GM23338 (cell line): Measurements from ENCODE around the gene STK38L. TPM values are rescaled to one million over a fixed set of nuclear protein-coding genes. Genes with fewer than 3 reads are reported as not detected.

ENCODE experiments used
- ATAC-seq: fragments of 200-7000 bp; cut with Tn5 transposase; 3 replicates; pipeline ENCODE4 v1.9.1; 2020
- DNase-seq: peaks from one replicate; pipeline ENCODE4 v3.0.0-alpha.2; 2015; ENCODE audit warnings: low spot score
- H2AFZ ChIP-seq: fragments of 200-600 bp; sonication (generic); 2 replicates; pipeline ENCODE4 v1.8.0; 2016; ENCODE audit warnings: antibody characterized with exemption, mild to moderate bottlenecking, moderate library complexity
- H3F3A ChIP-seq: fragments of 200-600 bp; sonication (generic); replicated peaks from 2 replicates; pipeline ENCODE4 v1.8.0; 2017; ENCODE audit warnings: antibody characterized with exemption, mixed run types, low read depth
- H3K27ac ChIP-seq: fragments of 200-600 bp; sonication (generic); 2 replicates; pipeline ENCODE4 v1.6.1; 2016; ENCODE audit warnings: low read depth
- H3K27me3 ChIP-seq: fragments of 200-600 bp; sonication (generic); 2 replicates; pipeline ENCODE4 v1.8.0; 2016; ENCODE audit warnings: mild to moderate bottlenecking, mixed run types, moderate library complexity; ENCODE audit not compliant: insufficient read depth
- H3K36me3 ChIP-seq: fragments of 200-600 bp; sonication (generic); 2 replicates; pipeline ENCODE4 v1.8.0; 2016; ENCODE audit warnings: mild to moderate bottlenecking; ENCODE audit not compliant: insufficient read depth
- H3K4me1 ChIP-seq: fragments of 200-600 bp; sonication (generic); 2 replicates; pipeline ENCODE4 v1.8.0; 2016; ENCODE audit warnings: mild to moderate bottlenecking, moderate library complexity; ENCODE audit not compliant: insufficient read depth
- H3K4me2 ChIP-seq: fragments of 200-600 bp; sonication (generic); 2 replicates; pipeline ENCODE4 v1.7.1; 2017; ENCODE audit warnings: mixed run types
- H3K4me3 ChIP-seq: fragments of 200-600 bp; sonication (generic); 2 replicates; pipeline ENCODE4 v1.6.1; 2016; ENCODE audit warnings: mixed run types
- H3K79me2 ChIP-seq: fragments of 200-600 bp; sonication (generic); replicated peaks from 2 replicates; pipeline ENCODE4 v1.8.0; 2017; ENCODE audit warnings: mild to moderate bottlenecking; ENCODE audit not compliant: insufficient read depth
- H3K9me2 ChIP-seq: fragments of 200-600 bp; sonication (generic); 2 replicates; pipeline ENCODE4 v1.8.0; 2017; ENCODE audit not compliant: insufficient read depth
- H4K20me1 ChIP-seq: fragments of 200-600 bp; sonication (generic); replicated peaks from 2 replicates; pipeline ENCODE4 v1.8.0; 2017; ENCODE audit warnings: mild to moderate bottlenecking; ENCODE audit not compliant: insufficient read depth
- H3K27ac Mint-ChIP-seq: 2 replicates; pipeline ENCODE4 v1.8.0; 2020; ENCODE audit warnings: inconsistent platforms, mild to moderate bottlenecking, moderate library complexity, mixed read lengths
- H3K27me3 Mint-ChIP-seq: 3 replicates; pipeline ENCODE4 v1.8.0; 2022; ENCODE audit warnings: low read depth, mild to moderate bottlenecking, moderate library complexity, mixed read lengths, inconsistent platforms; ENCODE audit not compliant: insufficient read depth, poor library complexity
- H3K36me3 Mint-ChIP-seq: 3 replicates; pipeline ENCODE4 v1.8.0; 2021; ENCODE audit warnings: low read depth, mild to moderate bottlenecking, inconsistent platforms, moderate library complexity, mixed read lengths
- H3K4me1 Mint-ChIP-seq: 3 replicates; pipeline ENCODE4 v1.8.0; 2020; ENCODE audit warnings: mild to moderate bottlenecking, inconsistent platforms, mixed read lengths
- H3K4me3 Mint-ChIP-seq: 3 replicates; pipeline ENCODE4 v1.8.0; 2021; ENCODE audit warnings: moderate library complexity, mild to moderate bottlenecking, inconsistent platforms, mixed read lengths
- H3K9me3 Mint-ChIP-seq: 3 replicates; pipeline ENCODE4 v1.8.0; 2020; ENCODE audit warnings: moderate library complexity, mild to moderate bottlenecking, inconsistent platforms, mixed read lengths
- CTCF ChIP-seq, 2 experiments: fragments of 200-600 bp in 1 of 2; sonication (generic) in 1 of 2; conservative IDR thresholded peaks; 2 replicates each; pipeline versions ENCODE4 v1.5.1 to v1.6.1; 2016 to 2017; ENCODE audit warnings: antibody characterized with exemption in 2 of 2, low read depth in 2 of 2, mild to moderate bottlenecking in 2 of 2, moderate library complexity in 1 of 2
- ETS1 ChIP-seq: IDR thresholded peaks from 2 replicates; pipeline ENCODE4 v1.6.1; 2016; ENCODE audit warnings: antibody characterized with exemption
- EZH2 ChIP-seq: fragments of 200-600 bp; sonication (generic); IDR thresholded peaks from one replicate; pipeline ENCODE4 v1.8.0; 2017; ENCODE audit warnings: antibody characterized with exemption, mild to moderate bottlenecking, low read depth; ENCODE audit not compliant: unreplicated experiment
- EZH2phosphoT487 ChIP-seq: fragments of 200-600 bp; sonication (generic); IDR thresholded peaks from one replicate; pipeline ENCODE4 v1.8.1; 2018; ENCODE audit warnings: antibody characterized with exemption; ENCODE audit not compliant: unreplicated experiment
- JUNB ChIP-seq: IDR thresholded peaks from one replicate; pipeline ENCODE4 v1.6.1; 2016; ENCODE audit warnings: antibody characterized with exemption; ENCODE audit not compliant: unreplicated experiment
- NANOG ChIP-seq: IDR thresholded peaks from 2 replicates; pipeline ENCODE4 v1.6.1; 2016; ENCODE audit warnings: antibody characterized with exemption, borderline replicate concordance
- POLR2AphosphoS5 ChIP-seq: IDR thresholded peaks from 2 replicates; pipeline ENCODE4 v1.6.1; 2016; ENCODE audit warnings: antibody characterized with exemption, low read depth
- REST ChIP-seq: IDR thresholded peaks from one replicate; pipeline ENCODE4 v1.6.1; 2018; ENCODE audit warnings: antibody characterized with exemption; ENCODE audit not compliant: unreplicated experiment
- STAT1 ChIP-seq: IDR thresholded peaks from one replicate; pipeline ENCODE4 v1.6.1; 2016; ENCODE audit warnings: antibody characterized with exemption; ENCODE audit not compliant: unreplicated experiment
- ZNF114 ChIP-seq: fragments of 250-450 bp; sonication (Bioruptor Pico); IDR thresholded peaks from 2 replicates; pipeline ENCODE4 v1.5.0; 2020; ENCODE audit warnings: mild to moderate bottlenecking, moderate library complexity
- ZNF331 ChIP-seq: fragments of 250-450 bp; sonication (Bioruptor Pico); IDR thresholded peaks from 2 replicates; pipeline ENCODE4 v1.5.0; 2020; ENCODE audit warnings: low read depth, mild to moderate bottlenecking, moderate library complexity
- polyA plus RNA-seq: library from polyadenylated mRNA; unstranded; fragments of >200 nt; fragmentation: Nextera tagmentation; extraction: Ambion mirVana; gene quantifications from 2 replicates; pipeline ENCODE4 v1.2.1, GENCODE V29; 2016
- total RNA-seq: library from RNA; depleted of rRNA; stranded (reverse); fragments of >200 nt; shearing (Covaris generic); gene quantifications from 2 replicates; pipeline ENCODE4 v1.2.3, GENCODE V29; 2014

The STK38L gene
- total and polyA plus RNA-seq, 2 experiments from 2014 or later = 28.9 to 56.5 TPM

GRCh38 chr12:27303139-27304111 is 59.3 kb downstream of the STK38L start:
- Mint-ChIP-seq H3K27me3 (peaks cover 2% of the 10 kb centered on the region), H3K9me3 (peaks cover 8% of the 10 kb centered on the region; the same call in 2 of the 3 replicates), H3K4me3 (no peak overlapping the region), H3K27ac (no peak overlapping the region; the same call in 1 of the 2 replicates), H3K4me1 (no peaks in the 10 kb centered on the region), H3K36me3 (peaks cover 23% of the 10 kb centered on the region)
- Histone ChIP-seq H2AFZ (no peak overlapping the region), H3K27ac (no peak overlapping the region), H3K79me2 (no peaks in the 10 kb centered on the region), H3K4me3 (no peak overlapping the region), H3K9me2 (no peaks in the 10 kb centered on the region), H3K36me3 (no peaks in the 10 kb centered on the region; the same call in 1 of the 2 replicates), H3K4me2 (no peak overlapping the region), H4K20me1 (no peaks in the 10 kb centered on the region), H3K27me3 (no peaks in the 10 kb centered on the region), H3K4me1 (no peaks in the 10 kb centered on the region), H3F3A (no peaks in the 10 kb centered on the region)
- no peak for ATAC-seq
- TF ChIP-seq ZNF114 (CRISPR knock-in tag) = no peak
- TF ChIP-seq EZH2 = no peak
- no peak for DNase-seq

DNA sequence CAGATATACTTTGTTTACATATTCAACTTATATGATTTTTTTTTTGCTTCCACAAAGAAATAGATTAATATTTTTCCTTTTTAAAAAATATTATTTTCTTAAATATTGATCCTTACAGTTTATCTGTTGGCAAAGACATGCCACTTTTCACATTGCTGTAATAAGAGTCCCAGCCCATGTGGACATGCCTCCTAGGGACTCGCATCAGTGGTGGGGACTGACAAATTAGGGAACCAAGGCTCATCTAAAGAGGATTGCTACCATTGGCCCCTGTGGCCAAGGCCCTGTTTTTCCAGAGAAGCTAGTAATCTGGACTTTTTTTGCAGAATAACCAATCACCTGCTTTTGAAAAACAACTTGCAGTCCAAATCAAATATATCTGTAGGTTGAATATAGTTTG is 60.8 kb downstream of the STK38L start:
- no peaks in the 10 kb centered on the region for H3K27me3 ChIP-seq
- H3F3A ChIP-seq = no peaks in the 10 kb centered on the region
- H2AFZ ChIP-seq = no peak overlapping the region
- Mint-ChIP-seq H3K36me3 (peaks cover 16% of the 10 kb centered on the region), H3K27me3 (peaks cover 2% of the 10 kb centered on the region), H3K4me3 (no peak overlapping the region), H3K27ac (no peak overlapping the region), H3K4me1 (no peaks in the 10 kb centered on the region), H3K9me3 (no peaks in the 10 kb centered on the region)
- H3K79me2 ChIP-seq = no peaks in the 10 kb centered on the region
- no peak overlapping the region; the same call in 1 of the 2 replicates for H3K27ac ChIP-seq
- no peaks in the 10 kb centered on the region for H3K9me2 ChIP-seq
- no peak overlapping the region for H3K4me2 ChIP-seq
- no peak for DNase-seq
- no peaks in the 10 kb centered on the region for H3K4me1 ChIP-seq
- no peak for ATAC-seq
- no peaks in the 10 kb centered on the region; the same call in 1 of the 2 replicates for H4K20me1 ChIP-seq
- no peak overlapping the region for H3K4me3 ChIP-seq
- H3K36me3 ChIP-seq = peaks cover 10% of the 10 kb centered on the region
- TF ChIP-seq POLR2AphosphoS5 = no peak
- TF ChIP-seq EZH2 = no peak
- no peak for TF ChIP-seq ZNF331 (CRISPR knock-in tag)
- no peak for TF ChIP-seq REST
- no peak for TF ChIP-seq EZH2phosphoT487
- no peak for TF ChIP-seq NANOG
- TF ChIP-seq STAT1 = no peak
- no peak for TF ChIP-seq ZNF114 (CRISPR knock-in tag)
- TF ChIP-seq JUNB = no peak
- no peak for TF ChIP-seq ETS1
- no peak for TF ChIP-seq CTCF (conservative IDR thresholded peaks at IDR 0.05; ENCODE audit: low read depth in 2 of 2)
